Measurements from ENCODE around the gene NRP1.

Gene NRP1

DNA sequence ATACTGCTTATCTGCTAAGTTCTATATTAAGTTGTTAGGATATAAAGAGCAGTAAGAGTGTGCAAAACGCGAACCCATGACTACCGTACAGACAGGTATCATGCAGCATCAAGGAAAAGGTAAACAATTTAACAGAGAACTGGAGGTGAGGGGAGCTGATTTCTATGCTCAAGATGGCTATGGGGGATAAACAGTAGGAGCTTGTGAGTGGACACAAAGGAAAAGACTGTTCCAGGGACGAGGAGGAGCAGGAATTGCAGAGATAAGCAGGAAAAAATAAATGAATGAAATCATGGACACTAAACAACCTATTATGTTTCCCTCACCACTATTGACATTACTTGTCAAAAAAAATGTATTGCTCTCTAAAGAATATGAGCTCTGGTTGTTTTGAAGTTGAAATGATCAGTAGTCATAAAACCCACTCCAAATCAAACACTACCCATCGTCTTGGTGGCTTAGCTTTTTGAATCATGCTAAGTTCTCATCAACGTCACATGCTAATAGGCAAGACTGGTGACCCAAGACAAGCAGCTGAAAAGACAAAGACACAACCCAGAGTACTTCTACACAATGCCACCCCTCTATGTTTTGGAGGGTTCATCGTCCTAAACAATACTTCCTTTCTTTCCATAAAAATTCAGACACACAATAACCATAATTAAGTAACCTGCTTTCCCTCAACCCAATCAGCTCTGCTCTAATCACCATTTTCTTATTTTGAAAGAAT is 102.7 kb downstream of the NRP1 start:
- ChIA-PET POLR2A (no interaction called here), CTCF (no interaction called here)
- no peaks in the 10 kb centered on the region for H3K36me3 ChIP-seq (ENCODE audit: control insufficient read depth in 4 of 4, insufficient read depth in 4 of 4, low read length in 3 of 4)
- DNase-seq = no peak
- no peak overlapping the region for H3K27ac ChIP-seq (ENCODE audit: insufficient read depth in 1 of 2, low read depth in 1 of 2, low read length in 2 of 2, poor library complexity in 1 of 2, severe bottlenecking in 2 of 2)
- peaks cover 0 to 5% (median 4%) of the 10 kb centered on the region in 4 experiments for H3K4me1 ChIP-seq (ENCODE audit: control extremely low read depth in 1 of 4, control insufficient read depth in 4 of 4, insufficient read depth in 4 of 4, low read length in 3 of 4)
- peaks cover 0 to 2% (median 0%) of the 10 kb centered on the region in 5 experiments for H3K27me3 ChIP-seq (replicated peaks in 2 of 5; ENCODE audit: control insufficient read depth in 4 of 5, insufficient read depth in 5 of 5, low read length in 4 of 5)
- no peaks in the 10 kb centered on the region for H3K9me3 ChIP-seq (ENCODE audit: control extremely low read depth in 1 of 5, control insufficient read depth in 4 of 5, insufficient read depth in 2 of 5, low read depth in 1 of 5, low read length in 4 of 5)
- WGBS (ENCODE audit: insufficient coverage) = 100% methylated on average over 6 of the region's 7 CpGs
- H3K4me3 ChIP-seq (ENCODE audit: control insufficient read depth in 1 of 7, extremely low read depth in 1 of 7, insufficient read depth in 4 of 7, low read depth in 2 of 7, low read length in 6 of 7) = no peak overlapping the region

GRCh38 chr10:33229949-33230267 is 104.6 kb downstream of the NRP1 start:
- WGBS (ENCODE audit: insufficient coverage) = 100% methylated on average over 2 of the region's 2 CpGs
- ChIA-PET CTCF (no interaction called here), POLR2A (no interaction called here)
- no peak for DNase-seq
- no peaks in the 10 kb centered on the region for H3K9me3 ChIP-seq (ENCODE audit: control extremely low read depth in 1 of 5, control insufficient read depth in 4 of 5, insufficient read depth in 2 of 5, low read depth in 1 of 5, low read length in 4 of 5)
- H3K36me3 ChIP-seq (ENCODE audit: control insufficient read depth in 4 of 4, insufficient read depth in 4 of 4, low read length in 3 of 4) = no peaks in the 10 kb centered on the region
- peaks cover 0 to 5% (median 4%) of the 10 kb centered on the region in 4 experiments for H3K4me1 ChIP-seq (ENCODE audit: control extremely low read depth in 1 of 4, control insufficient read depth in 4 of 4, insufficient read depth in 4 of 4, low read length in 3 of 4)
- no peak overlapping the region for H3K4me3 ChIP-seq (ENCODE audit: control insufficient read depth in 1 of 7, extremely low read depth in 1 of 7, insufficient read depth in 4 of 7, low read depth in 2 of 7, low read length in 6 of 7)
- H3K27me3 ChIP-seq (replicated peaks in 2 of 5; ENCODE audit: control insufficient read depth in 4 of 5, insufficient read depth in 5 of 5, low read length in 4 of 5) = no peaks in the 10 kb centered on the region
- no peak overlapping the region for H3K27ac ChIP-seq (ENCODE audit: insufficient read depth in 1 of 2, low read depth in 1 of 2, low read length in 2 of 2, poor library complexity in 1 of 2, severe bottlenecking in 2 of 2)

DNA sequence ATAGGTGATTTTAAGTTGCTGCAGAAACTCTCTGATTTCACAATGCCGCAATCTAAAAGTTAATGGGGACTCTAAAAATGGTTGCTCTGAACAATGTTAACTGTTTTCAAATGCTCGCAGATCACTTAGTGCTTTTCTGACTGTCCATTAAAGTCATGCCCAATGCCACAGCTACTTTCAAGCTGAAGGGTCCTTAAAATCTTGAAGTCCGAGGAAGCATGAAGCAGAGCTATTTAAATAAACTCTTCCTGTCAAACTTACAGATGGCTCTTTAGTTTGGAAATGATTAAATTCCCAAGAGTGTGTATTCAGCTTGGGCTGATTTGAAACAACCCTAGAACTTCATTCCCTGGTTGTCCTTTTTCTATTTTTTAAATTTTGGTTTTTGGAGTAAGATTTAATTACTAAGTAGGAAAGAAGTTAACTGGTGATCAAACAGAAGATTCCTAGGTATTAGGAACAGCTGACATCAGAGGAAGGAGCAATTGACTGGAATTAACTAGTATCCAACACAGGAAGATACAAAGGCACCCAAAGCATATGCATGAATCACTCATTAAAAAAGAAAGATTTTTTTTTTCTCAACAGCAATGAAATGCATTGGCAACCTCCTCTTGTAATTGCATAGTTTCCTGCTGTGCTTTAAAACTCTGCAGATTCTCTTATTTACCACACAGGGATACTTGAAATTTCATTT is 105.1 kb downstream of the NRP1 start:
- no peak for DNase-seq
- no peak overlapping the region for H3K27ac ChIP-seq (ENCODE audit: insufficient read depth in 1 of 2, low read depth in 1 of 2, low read length in 2 of 2, poor library complexity in 1 of 2, severe bottlenecking in 2 of 2)
- H3K36me3 ChIP-seq (ENCODE audit: control insufficient read depth in 4 of 4, insufficient read depth in 4 of 4, low read length in 3 of 4) = no peaks in the 10 kb centered on the region
- CTCF ChIA-PET = no interaction called here
- POLR2A ChIA-PET = no interaction called here
- H3K4me1 ChIP-seq (ENCODE audit: control extremely low read depth in 1 of 4, control insufficient read depth in 4 of 4, insufficient read depth in 4 of 4, low read length in 3 of 4) = peaks cover 0 to 5% (median 4%) of the 10 kb centered on the region in 4 experiments
- no peaks in the 10 kb centered on the region for H3K27me3 ChIP-seq (replicated peaks in 2 of 5; ENCODE audit: control insufficient read depth in 4 of 5, insufficient read depth in 5 of 5, low read length in 4 of 5)
- WGBS (ENCODE audit: insufficient coverage) = 100% methylated on average over 3 of the region's 3 CpGs
- no peak overlapping the region for H3K4me3 ChIP-seq (ENCODE audit: control insufficient read depth in 1 of 7, extremely low read depth in 1 of 7, insufficient read depth in 4 of 7, low read depth in 2 of 7, low read length in 6 of 7)
- H3K9me3 ChIP-seq (ENCODE audit: control extremely low read depth in 1 of 5, control insufficient read depth in 4 of 5, insufficient read depth in 2 of 5, low read depth in 1 of 5, low read length in 4 of 5) = no peaks in the 10 kb centered on the region

DNA sequence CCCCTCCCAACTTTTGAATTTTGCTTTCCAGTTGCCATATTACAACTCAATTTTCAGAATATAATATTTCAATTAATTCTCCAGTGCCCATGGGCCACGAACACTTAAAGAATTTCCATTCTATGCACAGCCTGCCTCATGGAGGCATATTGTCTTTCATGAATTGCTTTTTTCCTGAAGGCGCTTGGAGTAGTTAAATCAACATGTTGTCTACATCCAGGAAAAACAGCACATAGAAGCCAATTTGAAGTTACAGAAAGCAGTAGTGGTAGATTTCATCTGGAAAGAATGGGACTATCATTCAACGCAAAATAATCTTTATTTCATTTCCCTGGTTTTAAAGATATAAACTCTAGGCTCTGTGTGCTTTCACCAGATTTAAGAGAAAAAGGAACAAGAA is 106.0 kb downstream of the NRP1 start:
- no peak overlapping the region for H3K4me3 ChIP-seq (ENCODE audit: control insufficient read depth in 1 of 7, extremely low read depth in 1 of 7, insufficient read depth in 4 of 7, low read depth in 2 of 7, low read length in 6 of 7)
- H3K36me3 ChIP-seq (ENCODE audit: control insufficient read depth in 4 of 4, insufficient read depth in 4 of 4, low read length in 3 of 4) = no peaks in the 10 kb centered on the region
- CTCF ChIA-PET = no interaction called here
- H3K4me1 ChIP-seq (ENCODE audit: control extremely low read depth in 1 of 4, control insufficient read depth in 4 of 4, insufficient read depth in 4 of 4, low read length in 3 of 4) = peaks cover 0 to 5% (median 4%) of the 10 kb centered on the region in 4 experiments
- H3K27ac ChIP-seq (ENCODE audit: insufficient read depth in 1 of 2, low read depth in 1 of 2, low read length in 2 of 2, poor library complexity in 1 of 2, severe bottlenecking in 2 of 2) = no peak overlapping the region
- H3K9me3 ChIP-seq (ENCODE audit: control extremely low read depth in 1 of 5, control insufficient read depth in 4 of 5, insufficient read depth in 2 of 5, low read depth in 1 of 5, low read length in 4 of 5) = no peaks in the 10 kb centered on the region
- 100% methylated on average over 1 of the region's 3 CpGs for WGBS (ENCODE audit: insufficient coverage)
- no peak for DNase-seq
- H3K27me3 ChIP-seq (replicated peaks in 2 of 5; ENCODE audit: control insufficient read depth in 4 of 5, insufficient read depth in 5 of 5, low read length in 4 of 5) = no peaks in the 10 kb centered on the region
- POLR2A ChIA-PET = no interaction called here

DNA sequence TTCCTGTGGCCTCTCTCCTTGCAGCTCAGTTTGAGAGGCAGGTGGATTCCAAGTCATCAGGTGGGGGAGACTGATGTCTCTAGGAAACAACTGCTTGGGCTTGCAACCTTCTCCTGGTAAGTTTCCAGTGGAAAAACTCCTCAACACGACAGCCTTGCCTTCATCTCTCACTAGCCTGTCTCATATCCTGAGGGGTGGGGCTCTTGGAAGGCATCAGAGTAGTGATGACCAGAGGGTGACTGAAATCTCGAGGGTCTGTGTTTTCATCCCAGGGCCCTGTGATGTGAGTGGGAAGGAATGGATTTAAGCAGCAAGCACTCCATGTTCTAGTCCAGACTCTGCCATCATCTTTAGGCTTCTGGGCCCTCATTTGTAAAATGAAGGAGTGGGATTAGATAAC is 107.0 kb downstream of the NRP1 start:
- DNase-seq = no peak
- H3K4me3 ChIP-seq (ENCODE audit: control insufficient read depth in 1 of 7, extremely low read depth in 1 of 7, insufficient read depth in 4 of 7, low read depth in 2 of 7, low read length in 6 of 7) = no peak overlapping the region
- POLR2A ChIA-PET = no interaction called here
- H3K9me3 ChIP-seq (ENCODE audit: control extremely low read depth in 1 of 5, control insufficient read depth in 4 of 5, insufficient read depth in 2 of 5, low read depth in 1 of 5, low read length in 4 of 5) = no peaks in the 10 kb centered on the region
- 0% methylated on average over 1 of the region's 2 CpGs for WGBS (ENCODE audit: insufficient coverage)
- H3K27me3 ChIP-seq (replicated peaks in 2 of 5; ENCODE audit: control insufficient read depth in 4 of 5, insufficient read depth in 5 of 5, low read length in 4 of 5) = no peaks in the 10 kb centered on the region
- peaks cover 0 to 5% (median 4%) of the 10 kb centered on the region in 4 experiments for H3K4me1 ChIP-seq (ENCODE audit: control extremely low read depth in 1 of 4, control insufficient read depth in 4 of 4, insufficient read depth in 4 of 4, low read length in 3 of 4)
- H3K36me3 ChIP-seq (ENCODE audit: control insufficient read depth in 4 of 4, insufficient read depth in 4 of 4, low read length in 3 of 4) = no peaks in the 10 kb centered on the region
- CTCF ChIA-PET = no interaction called here
- no peak overlapping the region for H3K27ac ChIP-seq (ENCODE audit: insufficient read depth in 1 of 2, low read depth in 1 of 2, low read length in 2 of 2, poor library complexity in 1 of 2, severe bottlenecking in 2 of 2)

DNA sequence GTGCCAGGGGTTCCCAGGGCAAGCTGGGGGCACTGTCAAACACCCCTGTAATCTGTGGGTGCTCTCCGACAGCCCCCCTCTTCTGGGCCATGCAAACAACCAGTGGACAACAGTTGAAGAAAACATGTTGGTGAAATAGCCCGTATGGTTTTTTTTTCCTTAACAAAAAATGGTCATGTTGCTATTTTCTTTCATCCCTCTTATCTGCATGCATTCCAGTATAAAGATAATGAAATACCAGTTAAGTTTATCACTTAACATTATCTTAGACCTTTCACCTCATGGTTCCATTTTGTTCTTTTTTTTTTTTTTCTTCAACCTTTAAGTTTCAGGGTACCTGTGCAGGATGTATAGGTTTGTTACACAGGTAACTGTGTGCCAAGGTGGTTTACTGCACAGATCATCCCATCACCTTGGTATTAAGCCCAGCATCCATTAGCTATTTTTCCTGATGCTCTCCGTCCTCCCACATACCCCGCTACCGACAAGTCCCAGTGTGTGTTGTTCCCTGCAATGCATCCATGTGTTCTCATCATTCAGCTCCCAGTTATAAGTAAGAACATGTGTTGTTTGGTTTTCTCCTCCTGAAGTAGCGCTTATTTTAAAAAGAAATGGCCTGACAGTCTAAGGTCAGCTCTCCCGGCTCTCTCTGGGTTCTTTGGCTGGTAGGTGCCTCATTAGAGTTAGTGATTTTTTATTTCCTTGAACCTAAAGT is 110.1 kb downstream of the NRP1 start:
- CTCF ChIA-PET = no interaction called here
- Histone ChIP-seq H3K27me3 (replicated peaks in 2 of 5; ENCODE audit: control insufficient read depth in 4 of 5, insufficient read depth in 5 of 5, low read length in 4 of 5) (no peaks in the 10 kb centered on the region), H3K4me3 (ENCODE audit: control insufficient read depth in 1 of 7, extremely low read depth in 1 of 7, insufficient read depth in 4 of 7, low read depth in 2 of 7, low read length in 6 of 7) (no peak overlapping the region), H3K9me3 (ENCODE audit: control extremely low read depth in 1 of 5, control insufficient read depth in 4 of 5, insufficient read depth in 2 of 5, low read depth in 1 of 5, low read length in 4 of 5) (no peaks in the 10 kb centered on the region), H3K4me1 (ENCODE audit: control extremely low read depth in 1 of 4, control insufficient read depth in 4 of 4, insufficient read depth in 4 of 4, low read length in 3 of 4) (peaks cover 0 to 5% (median 4%) of the 10 kb centered on the region in 4 experiments), H3K27ac (ENCODE audit: insufficient read depth in 1 of 2, low read depth in 1 of 2, low read length in 2 of 2, poor library complexity in 1 of 2, severe bottlenecking in 2 of 2) (no peak overlapping the region), H3K36me3 (ENCODE audit: control insufficient read depth in 4 of 4, insufficient read depth in 4 of 4, low read length in 3 of 4) (no peaks in the 10 kb centered on the region)
- DNase-seq = no peak
- POLR2A ChIA-PET = interaction anchor here (0.6 kb wide), 1 partner anchor 495 kb away, joined by 3 read pairs; no protein-coding TSS in a partner anchor
- 100% methylated on average over 3 of the region's 7 CpGs for WGBS (ENCODE audit: insufficient coverage)

Data from common myeloid progenitor, CD34-positive (primary cell).